Muscle of back (tissue), 11 donors: Measurements from ENCODE around the gene ANKIB1. TPM values are rescaled to one million over a fixed set of nuclear protein-coding genes. Genes with fewer than 3 reads are reported as not detected.
"Not testable (repeated sequence)": the region's sequence is repeated elsewhere in the genome, so short reads cannot be mapped to it uniquely, and the experiment has no call there.

Experiments
- DNase-seq, 3 donors: peaks; one replicate each; pipeline versions ENCODE4 v3.0.0 to v3.0.0-alpha.2; 2013
- polyA plus RNA-seq, 10 donors: library from polyadenylated mRNA; unstranded; fragments of 120-200 nt; gene quantifications; one replicate each; pipeline ENCODE4 v1.2.1, GENCODE V29; 2013; ENCODE audit not compliant: insufficient read length in 10 of 10

ANKIB1 gene
- polyA plus RNA-seq, 10 donors = 20.5 to 30.5 (median 25.4) TPM

GRCh38 chr7:92325858-92326257 is 80.1 kb downstream of the ANKIB1 start:
- no peak for DNase-seq

- no peak for DNase-seq
These were observed 85.2 kb downstream of the ANKIB1 start for GRCh38 chr7:92330835-92331438.

DNA sequence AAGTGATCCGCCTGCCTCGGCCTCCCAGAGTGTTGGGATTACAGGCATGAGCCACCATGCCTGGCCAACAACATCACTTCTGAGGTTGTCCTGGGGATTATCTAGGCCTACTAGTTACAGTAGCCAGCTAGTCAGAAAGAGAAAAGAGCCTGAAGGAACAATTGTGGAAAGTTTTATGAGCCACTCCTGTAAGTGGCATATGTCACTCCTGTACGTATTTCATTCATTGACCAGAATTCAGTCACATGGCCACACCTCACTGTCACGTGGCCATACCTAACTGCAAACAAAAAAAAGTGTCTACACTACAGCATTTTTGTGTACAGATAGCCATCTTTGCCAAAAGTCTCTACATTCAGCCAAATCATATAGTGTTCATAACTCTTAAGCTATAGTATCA is 85.7 kb downstream of the ANKIB1 start:
- DNase-seq = no peak

- DNase-seq = no peak
These were observed 87.0 kb downstream of the ANKIB1 start for GRCh38 chr7:92332782-92333181.

GRCh38 chr7:92333866-92334265 is 88.1 kb downstream of the ANKIB1 start:
- DNase-seq = no peak

- DNase-seq = no peak
These were observed 89.8 kb downstream of the ANKIB1 start for GRCh38 chr7:92335574-92335973.

- DNase-seq = no peak
These were observed 91.0 kb downstream of the ANKIB1 start for GRCh38 chr7:92336662-92337340.

DNA sequence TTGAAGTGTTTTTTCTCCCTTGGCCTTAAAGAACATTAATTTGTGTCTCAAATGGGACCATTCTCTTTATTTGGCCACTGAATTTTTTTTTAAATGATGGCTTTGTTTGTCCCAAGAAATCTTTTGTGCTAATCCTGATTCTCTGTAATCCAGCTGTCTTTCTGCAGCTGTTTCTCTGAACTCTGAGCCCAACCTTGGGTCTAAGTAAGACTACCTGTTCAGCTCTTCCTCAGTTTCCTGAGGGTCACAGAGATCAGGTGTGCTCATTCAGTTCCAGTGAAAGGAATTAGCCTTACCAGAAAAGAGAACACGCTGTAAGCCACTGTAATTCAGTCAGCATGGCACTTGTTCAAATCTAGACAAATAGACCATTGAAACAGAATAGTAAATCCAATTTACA is 94.2 kb downstream of the ANKIB1 start:
- DNase-seq = no peak

DNA sequence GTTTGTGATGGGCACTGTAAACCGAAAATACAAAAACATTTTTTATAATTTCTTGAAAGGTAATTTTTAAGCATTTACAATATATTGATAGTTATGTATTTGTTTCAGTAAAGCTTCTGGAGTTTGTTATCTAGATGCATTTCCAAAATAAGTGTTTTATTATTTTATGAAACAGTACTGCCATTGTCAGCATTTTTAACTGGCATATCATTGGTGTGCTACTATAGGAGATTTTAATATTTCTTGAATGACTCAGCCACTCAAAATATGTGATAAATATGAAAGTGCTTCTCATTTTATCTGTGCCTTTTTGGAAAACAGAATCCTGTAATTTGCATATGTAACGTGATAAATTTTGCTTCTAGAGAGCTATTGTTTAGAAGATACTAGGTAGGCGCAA is 97.9 kb downstream of the ANKIB1 start:
- no peak for DNase-seq

DNA sequence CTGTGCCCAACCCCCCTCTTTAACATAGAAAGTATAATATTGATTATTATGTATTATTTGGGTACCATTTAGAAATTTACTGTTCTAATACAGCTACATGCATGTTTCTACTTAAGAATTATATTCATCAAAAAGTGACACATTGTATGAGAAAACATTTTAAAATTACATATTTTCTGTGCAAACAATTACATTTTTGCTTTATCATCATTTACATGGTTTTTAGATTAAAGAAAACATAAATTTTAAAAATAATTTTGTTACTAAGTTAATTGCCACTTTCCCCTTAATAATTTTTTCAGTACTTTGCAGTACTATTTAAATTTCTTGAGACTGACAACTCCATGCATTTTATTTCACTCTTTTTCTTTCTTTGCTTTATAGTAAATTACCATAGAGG is 106.2 kb downstream of the ANKIB1 start:
- DNase-seq = no peak

- no peak for DNase-seq
These were observed 108.4 kb downstream of the ANKIB1 start for GRCh38 chr7:92354214-92354613.

GRCh38 chr7:92356406-92356805 is 110.6 kb downstream of the ANKIB1 start:
- DNase-seq = no peak

DNA sequence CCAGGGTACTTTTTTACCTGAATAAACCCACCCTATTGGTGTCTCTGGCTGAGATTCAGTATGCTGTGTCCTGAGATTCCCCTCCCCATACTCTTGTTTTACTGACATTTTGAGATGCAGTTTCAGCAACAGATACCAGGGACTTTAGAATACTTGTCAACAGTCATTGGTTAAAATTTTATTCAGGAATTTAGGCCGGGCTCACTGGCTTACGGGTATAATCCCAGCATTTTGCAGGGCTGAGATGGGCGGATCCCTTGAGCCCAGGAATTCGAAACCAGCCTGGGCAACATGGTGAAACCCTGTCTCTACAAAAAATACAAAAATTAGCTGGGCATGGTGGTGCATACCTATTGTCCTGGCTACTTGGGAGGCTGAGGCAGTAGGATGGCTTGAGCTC is 111.5 kb downstream of the ANKIB1 start:
- no peak for DNase-seq

GRCh38 chr7:92359179-92359578 is 113.4 kb downstream of the ANKIB1 start:
- DNase-seq = not testable (repeated sequence)

GRCh38 chr7:92359801-92360200 is 114.0 kb downstream of the ANKIB1 start:
- DNase-seq = peak in 1 of 3 donors; percentile 25

GRCh38 chr7:92360387-92360786 is 114.6 kb downstream of the ANKIB1 start:
- DNase-seq = no peak

- DNase-seq = no peak
These were observed 116.4 kb downstream of the ANKIB1 start for GRCh38 chr7:92362131-92362530.

- no peak for DNase-seq
These were observed 121.0 kb downstream of the ANKIB1 start for GRCh38 chr7:92366730-92367129.

GRCh38 chr7:92368741-92369140 is 123.0 kb downstream of the ANKIB1 start:
- DNase-seq = no peak

- DNase-seq = no peak
These were observed 129.2 kb downstream of the ANKIB1 start for GRCh38 chr7:92375013-92375412.

DNA sequence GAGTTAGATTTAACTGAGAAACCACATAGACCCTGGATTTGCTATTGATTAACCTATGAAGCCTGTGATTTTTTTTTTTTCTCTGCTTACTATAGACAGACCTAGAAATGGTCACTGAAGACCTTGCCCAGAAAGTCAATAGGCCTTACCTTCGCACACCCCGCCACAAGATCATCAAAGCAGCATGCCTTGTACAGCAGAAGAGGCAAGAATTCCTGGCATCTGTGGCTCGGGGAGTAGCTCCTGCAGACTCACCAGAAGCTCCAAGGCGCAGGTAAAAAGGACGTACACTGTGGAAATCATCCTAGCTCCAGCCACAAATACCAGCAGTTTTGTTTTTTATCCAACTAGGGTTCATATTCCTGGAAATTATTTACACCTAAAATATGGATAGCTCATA is 145.3 kb downstream of the ANKIB1 start:
- DNase-seq = no peak

DNA sequence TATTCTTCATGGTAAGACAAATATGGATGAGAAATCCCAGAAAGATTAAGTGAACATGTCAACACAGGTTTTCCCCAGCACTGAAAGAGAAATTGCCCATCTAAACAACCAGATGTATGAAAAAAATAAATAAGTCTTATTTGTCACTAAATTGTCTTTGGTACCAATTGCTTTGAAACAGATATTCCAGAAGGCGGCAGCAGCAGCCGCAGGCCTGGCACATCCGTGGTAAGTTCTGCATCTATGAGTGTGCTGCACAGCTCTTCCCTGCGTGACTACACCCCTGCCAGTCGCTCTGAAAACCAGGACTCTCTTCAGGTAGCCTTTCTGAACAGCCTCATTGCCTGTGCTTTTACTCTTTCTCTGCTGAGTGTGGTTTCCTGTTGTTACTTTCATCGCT is 151.8 kb downstream of the ANKIB1 start:
- no peak for DNase-seq

GRCh38 chr7:92400013-92400412 is 154.2 kb downstream of the ANKIB1 start:
- no peak for DNase-seq
